ENCODE data around the gene ZDHHC19. TPM values are rescaled to one million over a fixed set of nuclear protein-coding genes. Genes with fewer than 3 reads are reported as not detected.
"Not testable (repeated sequence)": the region's sequence is repeated elsewhere in the genome, so short reads cannot be mapped to it uniquely, and the experiment has no call there.

The ZDHHC19 gene
- total and polyA plus RNA-seq, 11 donors: 0.30 TPM; not detected in 10

GRCh38 chr3:196174652-196175051 lies 36.5 kb downstream of the ZDHHC19 start:
- Histone ChIP-seq H3K9me3 (no peaks in the 10 kb centered on the region), H3K4me3 (no peak overlapping the region), H3K4me1 (peaks cover 0 to 12% (median 0%) of the 10 kb centered on the region in 12 donors), H3K27ac (no peak overlapping the region), H3K27me3 (no peaks in the 10 kb centered on the region), H3K36me3 (no peaks in the 10 kb centered on the region)
- WGBS, 4 donors: 83 to 87% (median 85%) methylated on average over 3 of the region's 3 CpGs
- intact Hi-C loops (cut with DNase I): no loop called here
- ATAC-seq (no peak), DNase-seq (no peak)
- TF ChIP-seq POLR2A (IDR thresholded peaks at IDR 0.05) (no peak), CTCF (IDR thresholded peaks at IDR 0.05) (no peak)

GRCh38 chr3:196170296-196170695 lies 40.9 kb downstream of the ZDHHC19 start:
- intact Hi-C loops (cut with DNase I); DNase-seq; ATAC-seq; H3K4me1 ChIP-seq; H3K4me3 ChIP-seq; H3K27me3 ChIP-seq; H3K9me3 ChIP-seq; H3K36me3 ChIP-seq: not testable (repeated sequence)
- peak overlapping the region in 1 of 12 donors; percentile 60 for H3K27ac ChIP-seq
- WGBS, 4 donors: 96 to 98% (median 97%) methylated on average over 12 of the region's 12 CpGs

- DNase-seq (no peak), ATAC-seq (no peak)
- Histone ChIP-seq H3K27me3 (no peaks in the 10 kb centered on the region), H3K4me1 (peaks cover 0 to 4% (median 0%) of the 10 kb centered on the region in 12 donors), H3K9me3 (no peaks in the 10 kb centered on the region), H3K27ac (peak overlapping the region in 1 of 12 donors; percentile 60), H3K4me3 (no peak overlapping the region), H3K36me3 (no peaks in the 10 kb centered on the region)
- intact Hi-C loops (cut with DNase I): no loop called here
- WGBS, 4 donors: 85 to 90% (median 87%) methylated on average over 4 to 5 of the region's 5 CpGs
- TF ChIP-seq CTCF (IDR thresholded peaks at IDR 0.05): no peak
Measured at GRCh38 chr3:196169836-196170240, 41.4 kb downstream of the ZDHHC19 start.

- H3K27me3 ChIP-seq: no peaks in the 10 kb centered on the region
- no peak overlapping the region for H3K4me3 ChIP-seq
- no peaks in the 10 kb centered on the region for H3K9me3 ChIP-seq
- H3K4me1 ChIP-seq: peaks cover 0 to 6% (median 2%) of the 10 kb centered on the region in 12 donors
- peak overlapping the region in 1 of 12 donors; percentile 19 for H3K27ac ChIP-seq
- no peaks in the 10 kb centered on the region for H3K36me3 ChIP-seq
- intact Hi-C loops (cut with DNase I): no loop called here
- no peak for TF ChIP-seq CTCF (IDR thresholded peaks at IDR 0.05)
- no peak for TF ChIP-seq POLR2A (IDR thresholded peaks at IDR 0.05)
- DNase-seq: peak in 2 of 5 donors; percentile 33 to 39
- ATAC-seq: peak in 3 of 4 donors; percentile 38 to 66 (median 57)
- 34 to 61% (median 44%) methylated on average over 6 of the region's 6 CpGs for WGBS, 4 donors
Measured at GRCh38 chr3:196168808-196169391, 42.3 kb downstream of the ZDHHC19 start.

GRCh38 chr3:196166741-196167140 lies 44.5 kb downstream of the ZDHHC19 start:
- Histone ChIP-seq H3K27ac (no peak overlapping the region), H3K4me3 (no peak overlapping the region), H3K9me3 (no peaks in the 10 kb centered on the region), H3K36me3 (no peaks in the 10 kb centered on the region), H3K4me1 (peaks cover 0 to 13% (median 6%) of the 10 kb centered on the region in 12 donors), H3K27me3 (no peaks in the 10 kb centered on the region)
- ATAC-seq (no peak), DNase-seq (no peak)
- intact Hi-C loops (cut with DNase I): no loop called here
- 91 to 93% (median 93%) methylated on average over 7 of the region's 7 CpGs for WGBS, 4 donors
- TF ChIP-seq CTCF (IDR thresholded peaks at IDR 0.05): no peak
- no peak for TF ChIP-seq POLR2A (IDR thresholded peaks at IDR 0.05)
